ENCODE data around the gene CFI.

CFI gene

GRCh38 chr4:109723110-109723509, 78.7 kb downstream of the CFI start:
- Histone ChIP-seq H3F3A (ENCODE audit: insufficient read depth) (no peaks in the 10 kb centered on the region; the same call in 1 of the 2 replicates), H3K4me3 (ENCODE audit: insufficient read depth, low read length, poor library complexity, severe bottlenecking) (no peak overlapping the region), H3K4me2 (ENCODE audit: low read depth, low read length, poor library complexity, severe bottlenecking) (peak overlapping the region; percentile 34), H3K27ac (ENCODE audit: low read depth, low read length) (peak overlapping the region; percentile 44; the same call in 1 of the 2 replicates), H3K9me3 (ENCODE audit: insufficient read depth, low read length) (no peaks in the 10 kb centered on the region), H3K9me2 (replicated peaks; ENCODE audit: insufficient read depth, low read length) (no peaks in the 10 kb centered on the region), H3K9ac (ENCODE audit: low read length) (no peak overlapping the region), H3K27me3 (ENCODE audit: low read length) (no peaks in the 10 kb centered on the region), H3K36me3 (ENCODE audit: low read length) (no peaks in the 10 kb centered on the region), H4K20me1 (ENCODE audit: low read depth, low read length) (no peaks in the 10 kb centered on the region), H3K79me2 (ENCODE audit: insufficient read depth, low read length) (peaks cover 29% of the 10 kb centered on the region), H2AFZ (ENCODE audit: low read depth, low read length, severe bottlenecking) (no peak overlapping the region)
- TF ChIP-seq EZH2phosphoT487 (conservative IDR thresholded peaks at IDR 0.05; ENCODE audit: low read length) (no peak), CTCF (IDR thresholded peaks at IDR 0.05; ENCODE audit: insufficient read depth, low read length, poor library complexity, severe bottlenecking) (no peak)

GRCh38 chr4:109722357-109722756, 79.4 kb downstream of the CFI start:
- Histone ChIP-seq H3K79me2 (ENCODE audit: insufficient read depth, low read length) (peaks cover 26% of the 10 kb centered on the region; the same call in 1 of the 2 replicates), H3K27me3 (ENCODE audit: low read length) (no peaks in the 10 kb centered on the region), H3F3A (ENCODE audit: insufficient read depth) (no peaks in the 10 kb centered on the region; the same call in 1 of the 2 replicates), H3K27ac (ENCODE audit: low read depth, low read length) (no peak overlapping the region), H3K9me2 (replicated peaks; ENCODE audit: insufficient read depth, low read length) (no peaks in the 10 kb centered on the region), H3K9me3 (ENCODE audit: insufficient read depth, low read length) (no peaks in the 10 kb centered on the region), H3K36me3 (ENCODE audit: low read length) (no peaks in the 10 kb centered on the region), H4K20me1 (ENCODE audit: low read depth, low read length) (no peaks in the 10 kb centered on the region), H3K4me3 (ENCODE audit: insufficient read depth, low read length, poor library complexity, severe bottlenecking) (no peak overlapping the region), H3K4me2 (ENCODE audit: low read depth, low read length, poor library complexity, severe bottlenecking) (no peak overlapping the region), H2AFZ (ENCODE audit: low read depth, low read length, severe bottlenecking) (no peak overlapping the region), H3K9ac (ENCODE audit: low read length) (no peak overlapping the region)
- TF ChIP-seq CTCF (IDR thresholded peaks at IDR 0.05; ENCODE audit: insufficient read depth, low read length, poor library complexity, severe bottlenecking) (no peak), EZH2phosphoT487 (conservative IDR thresholded peaks at IDR 0.05; ENCODE audit: low read length) (no peak)

- Histone ChIP-seq H3F3A (ENCODE audit: insufficient read depth) (no peaks in the 10 kb centered on the region; the same call in 1 of the 2 replicates), H3K9me2 (replicated peaks; ENCODE audit: insufficient read depth, low read length) (no peaks in the 10 kb centered on the region), H3K4me3 (ENCODE audit: insufficient read depth, low read length, poor library complexity, severe bottlenecking) (no peak overlapping the region), H3K27ac (ENCODE audit: low read depth, low read length) (no peak overlapping the region), H3K9ac (ENCODE audit: low read length) (no peak overlapping the region), H4K20me1 (ENCODE audit: low read depth, low read length) (no peaks in the 10 kb centered on the region), H3K79me2 (ENCODE audit: insufficient read depth, low read length) (peaks cover 26% of the 10 kb centered on the region; the same call in 1 of the 2 replicates), H2AFZ (ENCODE audit: low read depth, low read length, severe bottlenecking) (no peak overlapping the region), H3K9me3 (ENCODE audit: insufficient read depth, low read length) (no peaks in the 10 kb centered on the region), H3K4me2 (ENCODE audit: low read depth, low read length, poor library complexity, severe bottlenecking) (no peak overlapping the region), H3K36me3 (ENCODE audit: low read length) (no peaks in the 10 kb centered on the region), H3K27me3 (ENCODE audit: low read length) (no peaks in the 10 kb centered on the region)
- TF ChIP-seq EZH2phosphoT487 (conservative IDR thresholded peaks at IDR 0.05; ENCODE audit: low read length), result no peak
- no peak for TF ChIP-seq CTCF (IDR thresholded peaks at IDR 0.05; ENCODE audit: insufficient read depth, low read length, poor library complexity, severe bottlenecking)
These were observed 80.8 kb downstream of the CFI start for GRCh38 chr4:109721033-109721432.
